DOHH2 (cell line): ENCODE measurements around the gene PALM.

Source experiments
- H3F3A ChIP-seq: fragments of 200-600 bp; sonication (generic), shearing (Covaris generic); 2 replicates; pipeline ENCODE4 v1.6.0; 2016; ENCODE audit warnings: antibody characterized with exemption, mild to moderate bottlenecking; ENCODE audit not compliant: control insufficient read depth, insufficient read depth
- H3K27ac ChIP-seq: fragments of 200-600 bp; sonication (generic); 2 replicates; pipeline ENCODE4 v1.5.1; 2014; ENCODE audit warnings: low read depth, mild to moderate bottlenecking, low read length, moderate library complexity
- H3K27me3 ChIP-seq: fragments of 200-600 bp; sonication (generic); 2 replicates; pipeline ENCODE4 v1.6.1; 2014; ENCODE audit warnings: mild to moderate bottlenecking, low read length, mixed read lengths; ENCODE audit not compliant: control insufficient read depth
- H3K36me3 ChIP-seq: fragments of 200-600 bp; sonication (generic); 2 replicates; pipeline ENCODE4 v1.6.1; 2014; ENCODE audit warnings: mild to moderate bottlenecking, low read length, moderate library complexity, mixed read lengths; ENCODE audit not compliant: control insufficient read depth
- H3K4me1 ChIP-seq: fragments of 200-600 bp; sonication (generic); 2 replicates; pipeline ENCODE4 v1.6.1; 2014; ENCODE audit warnings: mild to moderate bottlenecking, low read length, mixed read lengths; ENCODE audit not compliant: control insufficient read depth
- H3K4me2 ChIP-seq: fragments of 200-600 bp; sonication (generic); 2 replicates; pipeline ENCODE4 v1.6.0; 2014; ENCODE audit warnings: mild to moderate bottlenecking, low read length, moderate library complexity
- H3K4me3 ChIP-seq: fragments of 200-600 bp; sonication (generic); 2 replicates; pipeline ENCODE4 v1.5.1; 2014; ENCODE audit warnings: mild to moderate bottlenecking, low read length, mixed read lengths
- H3K79me2 ChIP-seq: fragments of 200-600 bp; sonication (generic); 2 replicates; pipeline ENCODE4 v1.6.1; 2014; ENCODE audit warnings: mild to moderate bottlenecking, low read length, mixed read lengths; ENCODE audit not compliant: control insufficient read depth
- H3K9me2 ChIP-seq: fragments of 200-600 bp; sonication (generic); replicated peaks from 2 replicates; pipeline ENCODE4 v1.6.1; 2014; ENCODE audit warnings: mild to moderate bottlenecking, low read length, mixed read lengths; ENCODE audit not compliant: control insufficient read depth
- H3K9me3 ChIP-seq: fragments of 200-600 bp; sonication (generic); 2 replicates; pipeline ENCODE4 v1.6.1; 2014; ENCODE audit warnings: antibody characterized with exemption, low read length, mixed read lengths; ENCODE audit not compliant: control insufficient read depth, insufficient read depth
- H4K20me1 ChIP-seq: fragments of 200-600 bp; sonication (generic); 2 replicates; pipeline ENCODE4 v1.6.0; 2014; ENCODE audit warnings: low read depth, mild to moderate bottlenecking, antibody characterized with exemption, low read length, moderate library complexity; ENCODE audit not compliant: control insufficient read depth, insufficient read depth
- EZH2phosphoT487 ChIP-seq: fragments of 200-600 bp; sonication (generic); IDR thresholded peaks from 2 replicates; pipeline ENCODE4 v1.6.1; 2017; ENCODE audit warnings: borderline replicate concordance, mild to moderate bottlenecking, antibody characterized with exemption, low read length, moderate library complexity, mixed read lengths
- TF ChIP-seq, protein P1 (sequence below): fragments of 200-600 bp; sonication (generic); IDR thresholded peaks from one replicate; pipeline ENCODE4 v1.5.1; 2014; ENCODE audit warnings: antibody characterized with exemption, mild to moderate bottlenecking, low read depth, low read length; ENCODE audit not compliant: poor library complexity, severe bottlenecking

PALM gene

DNA sequence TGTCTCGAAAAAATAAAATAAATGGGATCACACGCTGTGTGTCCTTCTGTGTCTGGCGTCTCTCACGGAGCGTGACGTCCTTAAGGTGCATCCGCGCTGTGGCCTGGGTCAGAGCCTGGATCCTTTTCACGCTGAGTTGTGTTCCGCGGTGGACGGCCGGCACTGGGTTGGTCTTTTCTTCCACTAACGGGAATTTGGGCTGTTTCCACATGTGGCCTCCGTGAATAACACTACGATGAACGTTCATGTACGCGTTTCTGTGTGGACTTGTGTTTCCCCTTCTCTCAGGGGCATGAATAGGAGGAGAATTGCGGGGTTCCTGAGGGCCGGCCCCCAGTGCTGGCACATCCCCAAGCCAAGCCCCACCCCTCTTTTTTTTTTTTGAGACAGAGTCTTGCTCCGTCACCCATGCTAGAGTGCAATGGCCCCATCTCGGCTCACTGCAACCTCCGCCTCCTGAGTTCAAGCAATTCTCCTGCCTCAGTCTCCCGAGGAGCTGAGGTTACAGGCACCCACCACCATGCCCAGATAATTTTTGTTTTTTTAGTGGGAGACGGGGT is 82.4 kb downstream of the PALM start:
- no peak for TF ChIP-seq EZH2phosphoT487
- TF ChIP-seq, protein P1, sequence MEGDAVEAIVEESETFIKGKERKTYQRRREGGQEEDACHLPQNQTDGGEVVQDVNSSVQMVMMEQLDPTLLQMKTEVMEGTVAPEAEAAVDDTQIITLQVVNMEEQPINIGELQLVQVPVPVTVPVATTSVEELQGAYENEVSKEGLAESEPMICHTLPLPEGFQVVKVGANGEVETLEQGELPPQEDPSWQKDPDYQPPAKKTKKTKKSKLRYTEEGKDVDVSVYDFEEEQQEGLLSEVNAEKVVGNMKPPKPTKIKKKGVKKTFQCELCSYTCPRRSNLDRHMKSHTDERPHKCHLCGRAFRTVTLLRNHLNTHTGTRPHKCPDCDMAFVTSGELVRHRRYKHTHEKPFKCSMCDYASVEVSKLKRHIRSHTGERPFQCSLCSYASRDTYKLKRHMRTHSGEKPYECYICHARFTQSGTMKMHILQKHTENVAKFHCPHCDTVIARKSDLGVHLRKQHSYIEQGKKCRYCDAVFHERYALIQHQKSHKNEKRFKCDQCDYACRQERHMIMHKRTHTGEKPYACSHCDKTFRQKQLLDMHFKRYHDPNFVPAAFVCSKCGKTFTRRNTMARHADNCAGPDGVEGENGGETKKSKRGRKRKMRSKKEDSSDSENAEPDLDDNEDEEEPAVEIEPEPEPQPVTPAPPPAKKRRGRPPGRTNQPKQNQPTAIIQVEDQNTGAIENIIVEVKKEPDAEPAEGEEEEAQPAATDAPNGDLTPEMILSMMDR = no peak

DNA sequence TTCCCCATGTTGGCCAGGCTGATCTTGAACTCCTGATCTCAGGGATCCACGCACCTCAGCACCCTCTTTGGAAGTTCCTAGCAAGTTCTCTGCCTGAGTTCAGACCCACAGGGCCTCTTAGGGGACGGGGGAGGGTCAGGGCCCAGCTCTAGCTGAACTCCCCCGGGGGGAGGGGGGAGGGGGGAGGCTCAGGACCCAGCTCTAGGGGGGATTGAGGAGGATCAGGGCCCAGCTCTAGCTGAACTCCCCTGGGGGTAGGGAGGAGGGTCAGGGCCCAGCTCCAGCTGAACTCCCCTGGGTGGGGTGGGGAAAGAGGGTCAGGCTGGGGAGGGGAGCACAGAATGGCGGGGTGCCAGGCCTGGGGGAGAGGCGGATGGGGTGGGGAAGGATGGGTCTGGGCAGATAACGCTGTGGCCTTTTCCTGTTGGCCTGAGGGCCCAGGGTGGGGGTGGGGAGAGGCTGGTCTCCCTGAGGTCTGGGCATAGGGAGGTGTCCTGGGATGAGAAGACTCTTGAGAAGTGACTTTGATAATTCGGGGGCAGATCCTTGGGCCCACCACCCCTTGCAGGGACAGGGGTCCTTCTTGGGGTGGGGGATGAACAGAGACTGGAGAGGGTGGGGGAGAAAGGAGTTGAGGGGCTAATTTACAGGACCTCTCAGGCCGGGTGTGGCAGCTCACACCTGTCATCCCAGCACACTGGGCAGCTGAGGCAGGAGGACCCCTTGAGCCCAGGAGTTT is 83.0 kb downstream of the PALM start:
- TF ChIP-seq, protein P1 = no peak
- TF ChIP-seq EZH2phosphoT487 = no peak
- no peaks in the 10 kb centered on the region for H3F3A ChIP-seq
- H3K4me2 ChIP-seq = no peak overlapping the region
- H3K4me1 ChIP-seq = peaks cover 7% of the 10 kb centered on the region
- H4K20me1 ChIP-seq = no peaks in the 10 kb centered on the region
- H3K36me3 ChIP-seq = no peaks in the 10 kb centered on the region
- no peak overlapping the region for H3K4me3 ChIP-seq
- no peak overlapping the region for H3K27ac ChIP-seq
- no peaks in the 10 kb centered on the region for H3K9me2 ChIP-seq
- H3K27me3 ChIP-seq = no peaks in the 10 kb centered on the region
- H3K9me3 ChIP-seq = no peaks in the 10 kb centered on the region
- peaks cover 9% of the 10 kb centered on the region for H3K79me2 ChIP-seq

More for the DNA sequence above, 82.4 kb downstream of the PALM start:
- Histone ChIP-seq H4K20me1 (no peaks in the 10 kb centered on the region), H3K4me1 (peaks cover 2% of the 10 kb centered on the region), H3K9me3 (no peaks in the 10 kb centered on the region), H3K9me2 (no peaks in the 10 kb centered on the region), H3K27ac (no peak overlapping the region), H3K79me2 (peaks cover 2% of the 10 kb centered on the region), H3K4me2 (no peak overlapping the region), H3F3A (no peaks in the 10 kb centered on the region), H3K36me3 (no peaks in the 10 kb centered on the region), H3K4me3 (no peak overlapping the region), H3K27me3 (no peaks in the 10 kb centered on the region)

DNA sequence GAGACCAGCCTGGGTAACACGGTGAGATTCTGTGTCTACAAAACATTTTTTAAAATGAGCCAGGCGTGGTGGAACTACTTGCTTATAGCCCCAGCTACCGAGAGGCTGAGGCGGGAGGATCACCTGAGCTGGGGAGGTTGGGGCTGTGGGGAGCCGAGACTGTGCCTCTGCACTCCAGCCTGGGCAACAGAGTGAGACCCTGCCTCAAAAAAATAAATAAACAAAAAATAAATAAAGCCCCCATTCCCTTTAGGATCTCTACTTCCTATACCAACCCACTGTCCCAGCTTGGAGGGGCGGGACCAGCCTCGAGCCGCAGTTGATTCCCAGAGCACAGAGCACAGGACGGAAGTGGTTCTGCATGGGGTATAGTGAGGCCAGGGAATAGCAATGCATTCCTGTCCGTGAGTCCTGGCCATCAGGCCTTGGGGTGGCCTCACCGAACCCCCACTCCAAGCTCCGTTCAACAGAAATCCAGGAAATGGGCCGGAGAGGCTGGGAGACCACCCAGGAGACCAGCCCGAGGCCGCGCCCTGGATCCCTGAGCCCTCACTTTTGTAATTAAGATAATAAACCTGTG is 83.7 kb downstream of the PALM start:
- H3K9me2 ChIP-seq = no peaks in the 10 kb centered on the region
- H3K4me3 ChIP-seq = no peak overlapping the region
- H3K36me3 ChIP-seq = no peaks in the 10 kb centered on the region
- H3F3A ChIP-seq = no peaks in the 10 kb centered on the region
- H3K4me1 ChIP-seq = peaks cover 7% of the 10 kb centered on the region
- no peaks in the 10 kb centered on the region for H3K27me3 ChIP-seq
- no peaks in the 10 kb centered on the region for H4K20me1 ChIP-seq
- no peaks in the 10 kb centered on the region for H3K9me3 ChIP-seq
- no peak overlapping the region for H3K27ac ChIP-seq
- no peak overlapping the region for H3K4me2 ChIP-seq
- TF ChIP-seq, protein P1 = no peak
- TF ChIP-seq EZH2phosphoT487 = no peak
- H3K79me2 ChIP-seq = peaks cover 10% of the 10 kb centered on the region
